HepG2 (cell line): ENCODE results near the gene C2. TPM values are rescaled to one million over a fixed set of nuclear protein-coding genes. Genes with fewer than 3 reads are reported as not detected.

Source experiments
- ATAC-seq: fragments of 200-7000 bp; cut with Tn5 transposase; 3 replicates; pipeline ENCODE4 v1.9.1; 2020; ENCODE audit warnings: mild to moderate bottlenecking, moderate library complexity
- BruUV-seq: library from RNA; stranded (reverse); fragments of 400-500 nt; replicated peaks from 2 replicates; lab custom pipeline; 2021; lab: Mats Ljungman, UMichigan
- CTCF ChIA-PET: fragments of 300-600 bp; formaldehyde crosslinking; extraction: SDS; loops from one replicate; lab custom pipeline; 2021; ENCODE audit warnings: low total read pairs, inconsistent platforms, low intra/inter-chr PET ratio; lab: Yijun Ruan, JAX
- POLR2A ChIA-PET: fragments of 350-600 bp; sonication (Branson Sonifier 250); formaldehyde crosslinking; loops from one replicate; lab custom pipeline; 2020; ENCODE audit warnings: antibody characterized with exemption, inconsistent platforms; lab: Yijun Ruan, JAX
- DNase-seq: peaks from one replicate; pipeline ENCODE4 v3.0.0-alpha.2; 2015; ENCODE audit warnings: low spot score
- FAIRE-seq: peaks from 3 replicates; lab custom pipeline; 2011; peaks lifted over from hg19 to GRCh38; lab: Jason Lieb, UNC
- H2AFZ ChIP-seq: one replicate; pipeline ENCODE4 v1.6.1; 2011; ENCODE audit warnings: low read length, inconsistent platforms
- H3K27ac ChIP-seq: fragments of 300-600 bp; 3 replicates; pipeline ENCODE4 v1.8.0; 2011; ENCODE audit warnings: mixed run types, mild to moderate bottlenecking, mixed read lengths, low read length, inconsistent platforms; ENCODE audit not compliant: insufficient read depth; ENCODE audit errors: extremely low read length
- H3K27me3 ChIP-seq, 2 experiments: fragments of 200-600 bp in 1 of 2; 2 replicates in 1 of 2; 3 replicates in 1 of 2; pipeline versions ENCODE4 v1.6.0 to v1.8.0; 2011; ENCODE audit warnings: low read length in 2 of 2, mild to moderate bottlenecking in 2 of 2, moderate library complexity in 2 of 2, inconsistent platforms in 1 of 2; ENCODE audit not compliant: insufficient read depth in 2 of 2, control insufficient read depth in 1 of 2
- H3K36me3 ChIP-seq, 2 experiments: fragments of 200-600 bp in 1 of 2; replicated peaks in 1 of 2; 2 replicates in 1 of 2; 3 replicates in 1 of 2; pipeline versions ENCODE4 v1.5.1 to v1.8.0; 2011; ENCODE audit warnings: low read length in 2 of 2, inconsistent platforms in 1 of 2; ENCODE audit not compliant: insufficient read depth in 2 of 2, control insufficient read depth in 1 of 2
- H3K4me1 ChIP-seq: 2 replicates; pipeline ENCODE4 v1.5.1; 2012; ENCODE audit warnings: low read length, inconsistent platforms; ENCODE audit not compliant: insufficient read depth
- H3K4me2 ChIP-seq: 2 replicates; pipeline ENCODE4 v1.6.0; 2011; ENCODE audit warnings: low read depth, low read length, inconsistent platforms
- H3K4me3 ChIP-seq, 3 experiments: fragments of 200-600 bp in 1 of 3; sonication (generic), shearing (Covaris generic) in 1 of 3; replicated peaks in 1 of 3; 2 replicates each; pipeline ENCODE4 v1.5.1; 2011 to 2016; ENCODE audit warnings: low read length in 3 of 3, inconsistent platforms in 2 of 3, low read depth in 2 of 3, mild to moderate bottlenecking in 2 of 3, control low read depth in 1 of 3, mixed read lengths in 1 of 3; ENCODE audit not compliant: insufficient read depth in 1 of 3
- H3K79me2 ChIP-seq: one replicate; pipeline ENCODE4 v1.6.1; 2011; ENCODE audit warnings: low read length, inconsistent platforms; ENCODE audit not compliant: insufficient read depth
- H3K9ac ChIP-seq: 2 replicates; pipeline ENCODE4 v1.6.0; 2011; ENCODE audit warnings: mild to moderate bottlenecking, low read depth, low read length, inconsistent platforms; ENCODE audit not compliant: insufficient read depth
- H3K9me3 ChIP-seq: 2 replicates; pipeline ENCODE4 v1.5.1; 2012; ENCODE audit warnings: mild to moderate bottlenecking, low read length
- H4K20me1 ChIP-seq: 2 replicates; pipeline ENCODE4 v1.6.0; 2011; ENCODE audit warnings: inconsistent platforms, mild to moderate bottlenecking, low read length, moderate library complexity; ENCODE audit not compliant: insufficient read depth
- AGO2 ChIP-seq: fragments of 200-400 bp; formaldehyde crosslinking; optimal IDR thresholded peaks from 2 replicates; pipeline ENCODE3; 2017; ENCODE audit warnings: mild to moderate bottlenecking, low read depth, low read length, moderate library complexity
- ARNT ChIP-seq: fragments of 450-650 bp; IDR thresholded peaks from 2 replicates; pipeline ENCODE4 v1.6.1; 2017
- ATF7-NPFF ChIP-seq: sonication (generic); formaldehyde crosslinking; IDR thresholded peaks from 2 replicates; pipeline ENCODE4 v1.8.1; 2023; ENCODE audit warnings: mild to moderate bottlenecking, low read depth, missing genetic modification reagents, moderate library complexity
- GLI4 ChIP-seq: sonication (generic); formaldehyde crosslinking; IDR thresholded peaks from 2 replicates; pipeline ENCODE4 v1.5.1; 2020; ENCODE audit warnings: missing genetic modification reagents, mild to moderate bottlenecking, moderate library complexity, borderline replicate concordance
- KDM5B ChIP-seq: sonication (generic); formaldehyde crosslinking; IDR thresholded peaks from 2 replicates; pipeline ENCODE4 v1.4.0; 2020; ENCODE audit warnings: missing genetic modification reagents, mild to moderate bottlenecking, borderline replicate concordance
- MYPOP ChIP-seq: sonication (generic); formaldehyde crosslinking; IDR thresholded peaks from 2 replicates; pipeline ENCODE4 v1.8.1; 2023; ENCODE audit warnings: mild to moderate bottlenecking, moderate library complexity, missing genetic modification reagents
- NR2F1 ChIP-seq, 2 experiments: fragments of 450-650 bp in 1 of 2; formaldehyde crosslinking in 1 of 2; IDR thresholded peaks; 2 replicates each; pipeline versions ENCODE4 v1.5.0 to v1.6.1; 2016 to 2020; ENCODE audit warnings: mild to moderate bottlenecking in 1 of 2, missing compliant biosample characterization in 1 of 2, missing genetic modification reagents in 1 of 2, moderate library complexity in 1 of 2
- PHB2 ChIP-seq: fragments of 450-650 bp; IDR thresholded peaks from 2 replicates; pipeline ENCODE4 v1.6.1; 2018; ENCODE audit not compliant: partially characterized antibody
- RELA ChIP-seq: sonication (generic); formaldehyde crosslinking; IDR thresholded peaks from 2 replicates; pipeline ENCODE4 v1.4.0; 2020; ENCODE audit warnings: missing genetic modification reagents
- SP1 ChIP-seq, 2 experiments: fragments of 450-650 bp in 1 of 2; sonication (generic) in 1 of 2; formaldehyde crosslinking in 1 of 2; IDR thresholded peaks; 2 replicates each; pipeline versions ENCODE4 v1.4.0 to v1.6.1; 2016 to 2020; ENCODE audit warnings: missing genetic modification reagents in 1 of 2
- TAF1 ChIP-seq: sonication (generic); formaldehyde crosslinking; IDR thresholded peaks from 2 replicates; pipeline ENCODE4 v1.4.0; 2020; ENCODE audit warnings: missing genetic modification reagents
- TBX2 ChIP-seq: sonication (generic); formaldehyde crosslinking; IDR thresholded peaks from 2 replicates; pipeline ENCODE4 v1.5.0; 2020; ENCODE audit warnings: missing genetic modification reagents, mild to moderate bottlenecking, borderline replicate concordance
- TCF7L2 ChIP-seq: IDR thresholded peaks from 2 replicates; pipeline ENCODE4 v1.6.1; 2011; ENCODE audit warnings: mild to moderate bottlenecking, low read depth, low read length, moderate library complexity
- TFAP4 ChIP-seq: sonication (generic); IDR thresholded peaks from 2 replicates; pipeline ENCODE4 v1.6.1; 2016; ENCODE audit warnings: low read depth, borderline replicate concordance
- TFDP1 ChIP-seq: IDR thresholded peaks from 2 replicates; pipeline ENCODE4 v1.6.1; 2016; ENCODE audit warnings: missing compliant biosample characterization, missing genetic modification reagents, borderline replicate concordance
- U2AF1 ChIP-seq: fragments of 200-400 bp; formaldehyde crosslinking; optimal IDR thresholded peaks from 2 replicates; pipeline ENCODE3; 2017; ENCODE audit warnings: mild to moderate bottlenecking, low read depth, low read length
- ZBTB21 ChIP-seq: sonication (generic); formaldehyde crosslinking; IDR thresholded peaks from 2 replicates; pipeline ENCODE4 v1.4.0; 2020; ENCODE audit warnings: missing genetic modification reagents
- ZMAT3 ChIP-seq: sonication (generic); formaldehyde crosslinking; conservative IDR thresholded peaks from 2 replicates; pipeline ENCODE4 v1.7.0; 2021; ENCODE audit warnings: missing genetic modification reagents
- ZMAT5 ChIP-seq: sonication (generic); formaldehyde crosslinking; IDR thresholded peaks from 2 replicates; pipeline ENCODE4 v1.5.0; 2020; ENCODE audit warnings: mild to moderate bottlenecking, low read depth, missing genetic modification reagents, borderline replicate concordance
- WGBS: methylation state at CpG from one replicate; pipeline ENCODE4 v1.1.6; 2017; ENCODE audit warnings: low lambda C conversion rate; 5-methylcytosine and 5-hydroxymethylcytosine counted together
- in situ Hi-C: cut with HindIII; loops from 2 replicates; pipeline ENCODE4 v1.10.0; 2017; ENCODE audit warnings: low pct_unique_long_range_greater_than_20kb; ENCODE audit not compliant: extremely low pct_ligation_motif_present
- intact Hi-C: fragments of 100-400 bp; cut with micrococcal nuclease; formaldehyde crosslinking; loops from one replicate; pipeline ENCODE4 v1.10.0; 2022; ENCODE audit not compliant: unreplicated experiment
- polyA plus RNA-seq, 8 experiments: library from polyadenylated mRNA; depleted of rRNA in 3 of 8; stranded (reverse) in 7 of 8; unstranded in 1 of 8; fragments of >200 nt; fragmentation: Illumina TruSeq in 4 of 8; extraction: Trizol in 4 of 8; gene quantifications; 2 replicates each; pipeline versions ENCODE4 v1.2.1 to v1.2.3, GENCODE V29; 2011 to 2016; ENCODE audit warnings: low read depth in 4 of 8, missing spikeins in 1 of 8, mixed read lengths in 1 of 8; ENCODE audit not compliant: insufficient read depth in 1 of 8
- total RNA-seq, 5 experiments: library from RNA; depleted of rRNA; stranded (reverse); fragments of >200 nt; fragmentation: Illumina TruSeq; extraction: Trizol; gene quantifications; 2 replicates each; pipeline ENCODE4 v1.2.3, GENCODE V29; 2016; ENCODE audit warnings: low read depth in 1 of 5

The C2 gene
- total and polyA plus RNA-seq, 2 of the 13 experiments (the other 11 are each of a cell fraction or from before 2014, with no cell fraction given): 165 to 307 TPM

- POLR2A ChIA-PET: interaction anchor here (0.6 to 5.6 kb wide), 7 partner anchors 17 to 50 kb away, joined by 3 to 69 read pairs (median 8); partner anchors contain the start of gene CFB
- Histone ChIP-seq H3K36me3 (peaks cover 2 to 4% of the 10 kb centered on the region in 2 experiments; a peak in 1 of 5 replicates), H3K4me3 (peak overlapping the region; percentile 65 to 78 (median 67); a peak in 5 of 6 replicates), H4K20me1 (no peaks in the 10 kb centered on the region), H3K4me2 (peak overlapping the region; percentile 95), H3K79me2 (peaks cover 24% of the 10 kb centered on the region), H3K27ac (peak overlapping the region; percentile 60), H2AFZ (no peak overlapping the region), H3K27me3 (peaks cover 0 to 8% of the 10 kb centered on the region in 2 experiments; a peak in 1 of 5 replicates), H3K9ac (peak overlapping the region; percentile 66), H3K9me3 (no peaks in the 10 kb centered on the region), H3K4me1 (peaks cover 49% of the 10 kb centered on the region)
- BruUV-seq: no TSS peak
- intact Hi-C loops (no loop called here), in situ Hi-C loops (loop anchor here (5.0 to 25.0 kb wide), 2 partner anchors 46 to 1061 kb away; partner anchors contain the start of genes BRD2, CFB and HLA-DMA)
- peak; percentile 21 for FAIRE-seq
- ATAC-seq: no peak
- WGBS: 94% methylated on average over 29 of the region's 29 CpGs
- DNase-seq: no peak
- CTCF ChIA-PET: no interaction called here
- no peak for TF ChIP-seq TCF7L2
- TF ChIP-seq MYPOP (CRISPR knock-in tag): no peak
- no peak for TF ChIP-seq ZMAT5 (CRISPR knock-in tag)
- no peak for TF ChIP-seq SP1 (IDR thresholded peaks at IDR 0.05)
- TF ChIP-seq SP1 (CRISPR knock-in tag; IDR thresholded peaks at IDR 0.05): 0 out of 2 replicates have a peak, but pooled peaks have one; percentile 4
- TF ChIP-seq TBX2 (CRISPR knock-in tag): 0 out of 2 replicates have a peak, but pooled peaks have one; percentile 38
- no peak for TF ChIP-seq NR2F1 (CRISPR knock-in tag; IDR thresholded peaks at IDR 0.05)
- no peak for TF ChIP-seq ARNT
- TF ChIP-seq ZMAT3 (CRISPR knock-in tag): no peak
- TF ChIP-seq PHB2: no peak
- no peak for TF ChIP-seq AGO2
- TF ChIP-seq TFDP1: 0 out of 2 replicates have a peak, but pooled peaks have one; percentile 12
- TF ChIP-seq ZBTB21 (CRISPR knock-in tag): no peak
- TF ChIP-seq GLI4 (CRISPR knock-in tag): no peak
- no peak for TF ChIP-seq TAF1
- TF ChIP-seq U2AF1: no peak
- peak; percentile 41; the same call in 1 of the 2 replicates for TF ChIP-seq ATF7-NPFF (CRISPR knock-in tag)
- TF ChIP-seq TFAP4: no peak
- no peak for TF ChIP-seq RELA (CRISPR knock-in tag)
- TF ChIP-seq KDM5B: no peak; the same call in 1 of the 2 replicates
Measured at GRCh38 chr6:31900917-31901414, 26.6 kb upstream of the C2 start.
